ENCODE data around the gene POLRMT. TPM values are rescaled to one million over a fixed set of nuclear protein-coding genes. Genes with fewer than 3 reads are reported as not detected.
"Not testable (repeated sequence)": the region's sequence is repeated elsewhere in the genome, so short reads cannot be mapped to it uniquely, and the experiment has no call there.

Gene POLRMT
- 15.6 TPM for total RNA-seq

GRCh38 chr19:633068-633785, at the start of gene POLRMT:
POLRMT (minus strand) TSS chr19:633537; CDS start chr19:633512, 25 bp downstream.
- peak; percentile 99 for DNase-seq

- no peak for DNase-seq
Measured at GRCh38 chr19:682678-683320, 49.5 kb upstream of the POLRMT start.

GRCh38 chr19:681029-682019, 48.0 kb upstream of the POLRMT start:
- DNase-seq = no peak

- peak; percentile 99 for DNase-seq
Measured at GRCh38 chr19:680287-681028, 47.1 kb upstream of the POLRMT start.

GRCh38 chr19:679418-680286, 46.3 kb upstream of the POLRMT start:
- DNase-seq = peak; percentile 84

- peak; percentile 53 for DNase-seq
Measured at GRCh38 chr19:678791-679388, 45.6 kb upstream of the POLRMT start.

- no peak for DNase-seq
Measured at GRCh38 chr19:677601-678436, 44.5 kb upstream of the POLRMT start.

GRCh38 chr19:677201-677600, 43.9 kb upstream of the POLRMT start:
- DNase-seq = peak; percentile 71

GRCh38 chr19:676339-677105, 43.2 kb upstream of the POLRMT start, which contains the start of gene FSTL3:
FSTL3 (plus strand) TSS chr19:676392; CDS start chr19:676424, 32 bp downstream.
- no peak for DNase-seq

GRCh38 chr19:676007-676338, 42.6 kb upstream of the POLRMT start:
- DNase-seq = no peak

GRCh38 chr19:674282-675151, 41.2 kb upstream of the POLRMT start:
- no peak for DNase-seq

GRCh38 chr19:670609-671075, 37.3 kb upstream of the POLRMT start:
- DNase-seq = no peak

- not testable (repeated sequence) for DNase-seq
Measured at GRCh38 chr19:668675-669434, 35.5 kb upstream of the POLRMT start.

- DNase-seq = not testable (repeated sequence)
Measured at GRCh38 chr19:666985-667573, 33.7 kb upstream of the POLRMT start.

GRCh38 chr19:664913-665443, 31.6 kb upstream of the POLRMT start:
- DNase-seq = peak; percentile 59

GRCh38 chr19:663682-664117, 30.4 kb upstream of the POLRMT start:
- no peak for DNase-seq

Data from skin of body (tissue), 2 donors.